Ammon's horn (tissue), 1 donor: ENCODE measurements around the gene SMURF2.
"Not testable (repeated sequence)": the region's sequence is repeated elsewhere in the genome, so short reads cannot be mapped to it uniquely, and the experiment has no call there.

ENCODE experiments used
- DNase-seq: peaks from one replicate; pipeline ENCODE4 v3.0.0-alpha.2; 2016; ENCODE audit warnings: low spot score

SMURF2 gene

GRCh38 chr17:64661976-64662773 lies at the start of gene SMURF2:
SMURF2 (minus strand) TSS chr17:64662307; CDS start chr17:64661880, 427 bp downstream.
- peak; percentile 79 for DNase-seq

- no peak for DNase-seq
Measured at GRCh38 chr17:64709481-64709880, 47.4 kb upstream of the SMURF2 start.

- peak; percentile 76 for DNase-seq
Measured at GRCh38 chr17:64707050-64707591, 45.0 kb upstream of the SMURF2 start.

- no peak for DNase-seq
Measured at GRCh38 chr17:64706224-64707049, 44.3 kb upstream of the SMURF2 start.

GRCh38 chr17:64702815-64703214 lies 40.7 kb upstream of the SMURF2 start:
- DNase-seq: no peak

GRCh38 chr17:64698725-64699124 lies 36.6 kb upstream of the SMURF2 start:
- DNase-seq: no peak

GRCh38 chr17:64694207-64694606 lies 32.1 kb upstream of the SMURF2 start:
- no peak for DNase-seq

- DNase-seq: no peak
Measured at GRCh38 chr17:64692187-64692586, 30.1 kb upstream of the SMURF2 start.

GRCh38 chr17:64689106-64689505 lies 27.0 kb upstream of the SMURF2 start:
- no peak for DNase-seq

GRCh38 chr17:64688481-64688880 lies 26.4 kb upstream of the SMURF2 start:
- DNase-seq: no peak

- DNase-seq: no peak
Measured at GRCh38 chr17:64687961-64688360, 25.9 kb upstream of the SMURF2 start.

GRCh38 chr17:64687376-64687775 lies 25.3 kb upstream of the SMURF2 start:
- DNase-seq: no peak

GRCh38 chr17:64686705-64687104 lies 24.6 kb upstream of the SMURF2 start:
- DNase-seq: no peak

GRCh38 chr17:64685705-64686104 lies 23.6 kb upstream of the SMURF2 start:
- DNase-seq: no peak

- no peak for DNase-seq
Measured at GRCh38 chr17:64683796-64684195, 21.7 kb upstream of the SMURF2 start.

- DNase-seq: no peak
Measured at GRCh38 chr17:64682261-64683181, 20.4 kb upstream of the SMURF2 start.

- DNase-seq: no peak
Measured at GRCh38 chr17:64679710-64680216, 17.7 kb upstream of the SMURF2 start.

- no peak for DNase-seq
Measured at GRCh38 chr17:64676763-64677162, 14.7 kb upstream of the SMURF2 start.

GRCh38 chr17:64670843-64671590 lies 8.9 kb upstream of the SMURF2 start:
- DNase-seq: not testable (repeated sequence)

GRCh38 chr17:64667807-64668721 lies 6.0 kb upstream of the SMURF2 start:
- DNase-seq: not testable (repeated sequence)
